WTC11 (cell line): ENCODE data around the gene CCDC9. TPM values are rescaled to one million over a fixed set of nuclear protein-coding genes. Genes with fewer than 3 reads are reported as not detected.

Experiments used
- ATAC-seq: fragments of 200-7000 bp; cut with Tn5 transposase; 2 replicates; pipeline ENCODE4 v1.10.0; 2021; ENCODE audit warnings: mild to moderate bottlenecking, moderate library complexity
- CTCF ChIA-PET: fragments of 300-600 bp; sonication (Branson Sonifier 250); formaldehyde crosslinking; loops from one replicate; lab custom pipeline; 2021; ENCODE audit warnings: antibody characterized with exemption; lab: Charles Lee
- POLR2A ChIA-PET: fragments of 350-600 bp; sonication (Branson Sonifier 250); formaldehyde crosslinking; loops from one replicate; lab custom pipeline; 2021; ENCODE audit warnings: antibody characterized with exemption; lab: Charles Lee
- DNase-seq: peaks from one replicate; pipeline ENCODE4 v3.0.0; 2021; ENCODE audit warnings: low spot score
- H3K27ac Mint-ChIP-seq: 2 replicates; pipeline ENCODE4 v1.8.0; 2021; ENCODE audit warnings: mixed read lengths
- H3K27me3 Mint-ChIP-seq: 2 replicates; pipeline ENCODE4 v1.8.0; 2021; ENCODE audit warnings: low read depth, mild to moderate bottlenecking, moderate library complexity, mixed read lengths
- H3K36me3 Mint-ChIP-seq: 2 replicates; pipeline ENCODE4 v1.8.0; 2021; ENCODE audit warnings: mixed read lengths
- H3K4me1 Mint-ChIP-seq: 2 replicates; pipeline ENCODE4 v1.8.0; 2022; ENCODE audit warnings: mixed read lengths
- H3K4me3 Mint-ChIP-seq: 2 replicates; pipeline ENCODE4 v1.8.0; 2021; ENCODE audit warnings: mild to moderate bottlenecking, moderate library complexity, mixed read lengths
- H3K9me3 Mint-ChIP-seq: 2 replicates; pipeline ENCODE4 v1.8.0; 2021; ENCODE audit warnings: mixed read lengths
- ETV6 ChIP-seq: sonication (generic); formaldehyde crosslinking; IDR thresholded peaks from 2 replicates; pipeline ENCODE4 v1.8.1; 2022; ENCODE audit warnings: mild to moderate bottlenecking, missing genetic modification reagents
- FOXP1 ChIP-seq: sonication (generic); formaldehyde crosslinking; IDR thresholded peaks from 2 replicates; pipeline ENCODE4 v1.8.0; 2022; ENCODE audit warnings: missing genetic modification reagents, mild to moderate bottlenecking, moderate library complexity, borderline replicate concordance
- GTF2I ChIP-seq: fragments of 250-450 bp; sonication (Bioruptor Pico); conservative IDR thresholded peaks from 2 replicates; pipeline ENCODE4 v1.4.0; 2021; ENCODE audit warnings: mild to moderate bottlenecking
- JUN ChIP-seq: sonication (generic); formaldehyde crosslinking; IDR thresholded peaks from 2 replicates; pipeline ENCODE4 v1.8.0; 2023; ENCODE audit warnings: mild to moderate bottlenecking, missing genetic modification reagents
- KAT7 ChIP-seq: sonication (generic); formaldehyde crosslinking; IDR thresholded peaks from 2 replicates; pipeline ENCODE4 v1.8.1; 2023; ENCODE audit warnings: missing genetic modification reagents, mild to moderate bottlenecking, borderline replicate concordance
- MYBL2 ChIP-seq: sonication (generic); formaldehyde crosslinking; IDR thresholded peaks from 2 replicates; pipeline ENCODE4 v1.8.1; 2023; ENCODE audit warnings: mild to moderate bottlenecking, moderate library complexity, missing genetic modification reagents
- NR1H2 ChIP-seq: sonication (generic); formaldehyde crosslinking; IDR thresholded peaks from 2 replicates; pipeline ENCODE4 v1.9.0; 2021; ENCODE audit warnings: mild to moderate bottlenecking, moderate library complexity, missing genetic modification reagents
- NR2C2 ChIP-seq: sonication (generic); formaldehyde crosslinking; IDR thresholded peaks from 2 replicates; pipeline ENCODE4 v1.8.0; 2022; ENCODE audit warnings: mild to moderate bottlenecking, missing genetic modification reagents
- NR3C1 ChIP-seq: sonication (generic); formaldehyde crosslinking; conservative IDR thresholded peaks from 2 replicates; pipeline ENCODE4 v1.8.1; 2023; ENCODE audit warnings: low read depth, mild to moderate bottlenecking, missing genetic modification reagents
- SMAD3 ChIP-seq: sonication (generic); formaldehyde crosslinking; IDR thresholded peaks from 2 replicates; pipeline ENCODE4 v1.8.0; 2022; ENCODE audit warnings: missing genetic modification reagents, mild to moderate bottlenecking, borderline replicate concordance
- TEAD1 ChIP-seq: sonication (generic); formaldehyde crosslinking; IDR thresholded peaks from 2 replicates; pipeline ENCODE4 v1.8.0; 2022; ENCODE audit warnings: mild to moderate bottlenecking, missing genetic modification reagents
- ZBTB21 ChIP-seq: sonication (generic); formaldehyde crosslinking; IDR thresholded peaks from 2 replicates; pipeline ENCODE4 v1.8.1; 2023; ENCODE audit warnings: mild to moderate bottlenecking, missing genetic modification reagents, borderline replicate concordance
- ZNF138 ChIP-seq: sonication (generic); formaldehyde crosslinking; conservative IDR thresholded peaks from 2 replicates; pipeline ENCODE4 v1.8.1; 2022; ENCODE audit warnings: mild to moderate bottlenecking, moderate library complexity, missing genetic modification reagents
- ZNF219 ChIP-seq: sonication (generic); formaldehyde crosslinking; IDR thresholded peaks from 2 replicates; pipeline ENCODE4 v1.8.0; 2023; ENCODE audit warnings: missing genetic modification reagents, mild to moderate bottlenecking, borderline replicate concordance
- ZNF232 ChIP-seq: sonication (generic); formaldehyde crosslinking; IDR thresholded peaks from 2 replicates; pipeline ENCODE4 v1.8.0; 2022; ENCODE audit warnings: mild to moderate bottlenecking, missing genetic modification reagents
- total RNA-seq: library from RNA; stranded (reverse); gene quantifications from 3 replicates; pipeline ENCODE4 v1.2.3, GENCODE V29; 2021
- TF ChIP-seq, protein P1 (sequence below): sonication (generic); formaldehyde crosslinking; IDR thresholded peaks from 2 replicates; pipeline ENCODE4 v1.8.1; 2023; ENCODE audit warnings: mild to moderate bottlenecking, missing genetic modification reagents, moderate library complexity
- TF ChIP-seq, protein P2 (sequence below): fragments of 250-450 bp; sonication (Bioruptor Pico); conservative IDR thresholded peaks from 2 replicates; pipeline ENCODE4 v1.9.0; 2021; ENCODE audit warnings: mild to moderate bottlenecking
- TF ChIP-seq, protein P3 (sequence below): sonication (generic); formaldehyde crosslinking; IDR thresholded peaks from 2 replicates; pipeline ENCODE4 v1.8.0; 2022; ENCODE audit warnings: mild to moderate bottlenecking, missing genetic modification reagents
- TF ChIP-seq, protein P4 (sequence below): fragments of 200-600 bp; IDR thresholded peaks from 2 replicates; pipeline ENCODE4 v1.8.0; 2022; ENCODE audit warnings: antibody characterized with exemption
- TF ChIP-seq, protein P5 (sequence below): fragments of 250-450 bp; sonication (Bioruptor Pico); IDR thresholded peaks from 2 replicates; pipeline ENCODE4 v2.1.2; 2022; ENCODE audit warnings: mild to moderate bottlenecking, moderate library complexity
- TF ChIP-seq, protein P6 (sequence below): sonication (generic); formaldehyde crosslinking; IDR thresholded peaks from 2 replicates; pipeline ENCODE4 v1.8.1; 2023; ENCODE audit warnings: mild to moderate bottlenecking, missing genetic modification reagents, borderline replicate concordance

CCDC9 gene
- total RNA-seq, 1 experiment from 2014 or later, result 37.7 TPM

DNA sequence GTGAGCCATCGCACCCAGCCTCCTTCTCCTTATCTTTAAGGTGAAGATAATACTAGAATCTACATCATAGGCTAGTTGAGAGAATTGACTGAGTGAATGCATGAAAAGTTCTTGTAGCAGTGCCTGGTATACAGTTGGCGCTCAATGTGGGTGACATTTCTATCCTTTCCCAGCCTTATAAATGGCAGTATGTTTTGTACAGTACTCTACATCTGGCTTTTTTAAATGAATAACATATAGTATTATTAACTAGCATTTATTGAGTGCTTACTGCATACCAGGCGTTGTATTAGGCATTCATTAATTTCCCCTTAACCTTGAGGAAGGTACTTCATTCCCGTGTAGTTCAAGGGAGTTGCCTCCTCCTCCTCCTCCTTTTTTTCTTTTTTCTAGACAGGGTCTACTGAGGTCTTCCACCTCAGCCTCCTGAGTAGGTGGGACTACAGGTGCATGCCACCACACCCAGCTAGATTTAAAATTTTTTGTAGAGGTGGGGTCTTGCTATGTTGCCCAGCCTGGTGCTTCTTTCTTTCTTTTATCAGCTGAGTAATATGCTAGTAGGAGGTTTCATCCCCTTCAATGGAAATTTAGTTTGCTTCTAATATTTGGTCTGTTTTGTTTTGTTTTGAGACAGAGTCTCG lies 56.2 kb downstream of the CCDC9 start (continued):
- TF ChIP-seq ETV6 (no peak), MYBL2 (CRISPR knock-in tag) (no peak)

DNA sequence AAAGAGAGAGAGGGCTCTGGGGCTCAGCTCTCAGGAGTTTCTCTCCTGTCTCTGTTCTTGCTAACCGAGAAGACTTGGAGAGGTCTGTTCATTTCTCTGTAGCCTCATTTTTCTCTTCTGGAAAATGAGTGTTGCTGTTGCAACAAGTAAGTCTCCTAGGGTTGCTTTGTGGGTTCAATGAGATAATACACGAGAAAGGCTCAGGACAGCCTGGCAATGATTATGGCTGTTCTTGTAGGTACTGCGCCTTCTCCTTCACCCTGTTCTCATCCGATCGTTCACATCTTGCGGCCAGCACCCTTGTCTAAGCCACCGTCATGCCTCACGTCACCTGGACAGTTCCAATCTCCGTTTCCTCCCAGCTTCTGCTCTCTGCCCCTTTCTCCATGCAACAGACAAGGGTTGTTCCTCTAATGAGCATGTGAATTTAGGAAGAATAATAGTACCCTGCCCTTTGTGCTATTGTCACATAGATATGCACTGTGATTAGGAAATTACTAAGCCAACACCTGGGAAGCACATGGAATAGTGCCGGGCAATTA lies 57.5 kb downstream of the CCDC9 start:
- H3K9me3 Mint-ChIP-seq, result peaks cover 8% of the 10 kb centered on the region; the same call in 1 of the 2 replicates

More for the DNA sequence above, 57.5 kb downstream of the CCDC9 start:
- TF ChIP-seq, protein P1, sequence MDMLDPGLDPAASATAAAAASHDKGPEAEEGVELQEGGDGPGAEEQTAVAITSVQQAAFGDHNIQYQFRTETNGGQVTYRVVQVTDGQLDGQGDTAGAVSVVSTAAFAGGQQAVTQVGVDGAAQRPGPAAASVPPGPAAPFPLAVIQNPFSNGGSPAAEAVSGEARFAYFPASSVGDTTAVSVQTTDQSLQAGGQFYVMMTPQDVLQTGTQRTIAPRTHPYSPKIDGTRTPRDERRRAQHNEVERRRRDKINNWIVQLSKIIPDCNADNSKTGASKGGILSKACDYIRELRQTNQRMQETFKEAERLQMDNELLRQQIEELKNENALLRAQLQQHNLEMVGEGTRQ (CRISPR knock-in tag), result no peak
- TF ChIP-seq NR2C2 (CRISPR knock-in tag) (no peak), KAT7 (CRISPR knock-in tag) (no peak), ZNF219 (no peak), GTF2I (CRISPR knock-in tag) (no peak), NR3C1 (CRISPR knock-in tag) (no peak), ZNF138 (CRISPR knock-in tag) (no peak), TEAD1 (CRISPR knock-in tag) (no peak), ZBTB21 (CRISPR knock-in tag) (no peak), FOXP1 (CRISPR knock-in tag) (no peak), SMAD3 (no peak), JUN (CRISPR knock-in tag) (no peak), NR1H2 (CRISPR knock-in tag) (no peak), ZNF232 (CRISPR knock-in tag) (no peak)
- TF ChIP-seq, protein P2, sequence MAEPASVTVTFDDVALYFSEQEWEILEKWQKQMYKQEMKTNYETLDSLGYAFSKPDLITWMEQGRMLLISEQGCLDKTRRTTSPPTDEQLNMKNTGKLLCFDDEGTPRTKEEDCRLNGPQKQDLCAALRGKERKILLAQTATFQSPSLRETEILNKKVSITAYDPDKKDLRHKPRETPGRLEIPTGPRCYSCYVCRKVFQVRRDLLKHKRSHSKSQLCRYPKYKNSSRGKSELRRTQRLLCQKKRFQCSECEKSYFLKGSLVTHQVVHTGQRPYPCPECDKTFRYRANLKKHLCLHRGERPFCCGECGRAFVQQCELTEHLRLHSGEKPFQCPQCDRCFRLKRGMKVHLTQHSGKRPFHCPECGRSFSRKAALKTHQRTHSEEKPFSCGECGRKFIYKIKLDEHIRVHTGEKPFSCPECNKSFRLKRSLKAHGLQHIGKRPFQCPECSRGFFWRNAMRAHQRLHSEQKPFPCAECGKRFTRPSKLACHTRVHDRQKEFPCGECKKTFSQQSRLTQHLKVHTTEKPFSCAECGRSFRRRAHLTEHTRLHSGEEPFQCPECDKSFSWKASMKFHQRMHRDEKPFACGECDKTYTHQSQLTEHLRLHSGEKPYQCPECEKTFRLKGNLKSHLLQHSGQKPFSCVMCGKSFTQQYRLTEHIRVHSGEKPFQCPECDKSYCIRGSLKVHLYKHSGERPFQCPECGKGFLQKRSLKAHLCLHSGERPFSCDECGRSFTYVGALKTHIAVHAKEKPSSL (CRISPR knock-in tag), result no peak
- TF ChIP-seq, protein P3, sequence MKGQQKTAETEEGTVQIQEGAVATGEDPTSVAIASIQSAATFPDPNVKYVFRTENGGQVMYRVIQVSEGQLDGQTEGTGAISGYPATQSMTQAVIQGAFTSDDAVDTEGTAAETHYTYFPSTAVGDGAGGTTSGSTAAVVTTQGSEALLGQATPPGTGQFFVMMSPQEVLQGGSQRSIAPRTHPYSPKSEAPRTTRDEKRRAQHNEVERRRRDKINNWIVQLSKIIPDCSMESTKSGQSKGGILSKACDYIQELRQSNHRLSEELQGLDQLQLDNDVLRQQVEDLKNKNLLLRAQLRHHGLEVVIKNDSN (CRISPR knock-in tag), result no peak
- TF ChIP-seq, protein P4, sequence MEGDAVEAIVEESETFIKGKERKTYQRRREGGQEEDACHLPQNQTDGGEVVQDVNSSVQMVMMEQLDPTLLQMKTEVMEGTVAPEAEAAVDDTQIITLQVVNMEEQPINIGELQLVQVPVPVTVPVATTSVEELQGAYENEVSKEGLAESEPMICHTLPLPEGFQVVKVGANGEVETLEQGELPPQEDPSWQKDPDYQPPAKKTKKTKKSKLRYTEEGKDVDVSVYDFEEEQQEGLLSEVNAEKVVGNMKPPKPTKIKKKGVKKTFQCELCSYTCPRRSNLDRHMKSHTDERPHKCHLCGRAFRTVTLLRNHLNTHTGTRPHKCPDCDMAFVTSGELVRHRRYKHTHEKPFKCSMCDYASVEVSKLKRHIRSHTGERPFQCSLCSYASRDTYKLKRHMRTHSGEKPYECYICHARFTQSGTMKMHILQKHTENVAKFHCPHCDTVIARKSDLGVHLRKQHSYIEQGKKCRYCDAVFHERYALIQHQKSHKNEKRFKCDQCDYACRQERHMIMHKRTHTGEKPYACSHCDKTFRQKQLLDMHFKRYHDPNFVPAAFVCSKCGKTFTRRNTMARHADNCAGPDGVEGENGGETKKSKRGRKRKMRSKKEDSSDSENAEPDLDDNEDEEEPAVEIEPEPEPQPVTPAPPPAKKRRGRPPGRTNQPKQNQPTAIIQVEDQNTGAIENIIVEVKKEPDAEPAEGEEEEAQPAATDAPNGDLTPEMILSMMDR, result no peak
- TF ChIP-seq, protein P5, sequence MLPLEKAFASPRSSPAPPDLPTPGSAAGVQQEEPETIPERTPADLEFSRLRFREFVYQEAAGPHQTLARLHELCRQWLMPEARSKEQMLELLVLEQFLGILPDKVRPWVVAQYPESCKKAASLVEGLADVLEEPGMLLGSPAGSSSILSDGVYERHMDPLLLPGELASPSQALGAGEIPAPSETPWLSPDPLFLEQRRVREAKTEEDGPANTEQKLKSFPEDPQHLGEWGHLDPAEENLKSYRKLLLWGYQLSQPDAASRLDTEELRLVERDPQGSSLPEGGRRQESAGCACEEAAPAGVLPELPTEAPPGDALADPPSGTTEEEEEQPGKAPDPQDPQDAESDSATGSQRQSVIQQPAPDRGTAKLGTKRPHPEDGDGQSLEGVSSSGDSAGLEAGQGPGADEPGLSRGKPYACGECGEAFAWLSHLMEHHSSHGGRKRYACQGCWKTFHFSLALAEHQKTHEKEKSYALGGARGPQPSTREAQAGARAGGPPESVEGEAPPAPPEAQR (CRISPR knock-in tag), result no peak
- TF ChIP-seq, protein P6, sequence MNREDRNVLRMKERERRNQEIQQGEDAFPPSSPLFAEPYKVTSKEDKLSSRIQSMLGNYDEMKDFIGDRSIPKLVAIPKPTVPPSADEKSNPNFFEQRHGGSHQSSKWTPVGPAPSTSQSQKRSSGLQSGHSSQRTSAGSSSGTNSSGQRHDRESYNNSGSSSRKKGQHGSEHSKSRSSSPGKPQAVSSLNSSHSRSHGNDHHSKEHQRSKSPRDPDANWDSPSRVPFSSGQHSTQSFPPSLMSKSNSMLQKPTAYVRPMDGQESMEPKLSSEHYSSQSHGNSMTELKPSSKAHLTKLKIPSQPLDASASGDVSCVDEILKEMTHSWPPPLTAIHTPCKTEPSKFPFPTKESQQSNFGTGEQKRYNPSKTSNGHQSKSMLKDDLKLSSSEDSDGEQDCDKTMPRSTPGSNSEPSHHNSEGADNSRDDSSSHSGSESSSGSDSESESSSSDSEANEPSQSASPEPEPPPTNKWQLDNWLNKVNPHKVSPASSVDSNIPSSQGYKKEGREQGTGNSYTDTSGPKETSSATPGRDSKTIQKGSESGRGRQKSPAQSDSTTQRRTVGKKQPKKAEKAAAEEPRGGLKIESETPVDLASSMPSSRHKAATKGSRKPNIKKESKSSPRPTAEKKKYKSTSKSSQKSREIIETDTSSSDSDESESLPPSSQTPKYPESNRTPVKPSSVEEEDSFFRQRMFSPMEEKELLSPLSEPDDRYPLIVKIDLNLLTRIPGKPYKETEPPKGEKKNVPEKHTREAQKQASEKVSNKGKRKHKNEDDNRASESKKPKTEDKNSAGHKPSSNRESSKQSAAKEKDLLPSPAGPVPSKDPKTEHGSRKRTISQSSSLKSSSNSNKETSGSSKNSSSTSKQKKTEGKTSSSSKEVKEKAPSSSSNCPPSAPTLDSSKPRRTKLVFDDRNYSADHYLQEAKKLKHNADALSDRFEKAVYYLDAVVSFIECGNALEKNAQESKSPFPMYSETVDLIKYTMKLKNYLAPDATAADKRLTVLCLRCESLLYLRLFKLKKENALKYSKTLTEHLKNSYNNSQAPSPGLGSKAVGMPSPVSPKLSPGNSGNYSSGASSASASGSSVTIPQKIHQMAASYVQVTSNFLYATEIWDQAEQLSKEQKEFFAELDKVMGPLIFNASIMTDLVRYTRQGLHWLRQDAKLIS (CRISPR knock-in tag), result no peak
- Mint-ChIP-seq H3K27me3 (peaks cover 11% of the 10 kb centered on the region; the same call in 1 of the 2 replicates), H3K27ac (no peak overlapping the region), H3K36me3 (no peaks in the 10 kb centered on the region), H3K4me3 (no peak overlapping the region), H3K4me1 (peaks cover 5% of the 10 kb centered on the region; the same call in 1 of the 2 replicates)
- POLR2A ChIA-PET, result no interaction called here
- CTCF ChIA-PET, result interaction anchor here (1.8 kb wide), 1 partner anchor 35 kb away, joined by 4 read pairs; the partner anchor contains the start of gene DHX34
- ATAC-seq (no peak), DNase-seq (no peak)
